ENCODE data around the gene MRPL51.

Gene MRPL51

DNA sequence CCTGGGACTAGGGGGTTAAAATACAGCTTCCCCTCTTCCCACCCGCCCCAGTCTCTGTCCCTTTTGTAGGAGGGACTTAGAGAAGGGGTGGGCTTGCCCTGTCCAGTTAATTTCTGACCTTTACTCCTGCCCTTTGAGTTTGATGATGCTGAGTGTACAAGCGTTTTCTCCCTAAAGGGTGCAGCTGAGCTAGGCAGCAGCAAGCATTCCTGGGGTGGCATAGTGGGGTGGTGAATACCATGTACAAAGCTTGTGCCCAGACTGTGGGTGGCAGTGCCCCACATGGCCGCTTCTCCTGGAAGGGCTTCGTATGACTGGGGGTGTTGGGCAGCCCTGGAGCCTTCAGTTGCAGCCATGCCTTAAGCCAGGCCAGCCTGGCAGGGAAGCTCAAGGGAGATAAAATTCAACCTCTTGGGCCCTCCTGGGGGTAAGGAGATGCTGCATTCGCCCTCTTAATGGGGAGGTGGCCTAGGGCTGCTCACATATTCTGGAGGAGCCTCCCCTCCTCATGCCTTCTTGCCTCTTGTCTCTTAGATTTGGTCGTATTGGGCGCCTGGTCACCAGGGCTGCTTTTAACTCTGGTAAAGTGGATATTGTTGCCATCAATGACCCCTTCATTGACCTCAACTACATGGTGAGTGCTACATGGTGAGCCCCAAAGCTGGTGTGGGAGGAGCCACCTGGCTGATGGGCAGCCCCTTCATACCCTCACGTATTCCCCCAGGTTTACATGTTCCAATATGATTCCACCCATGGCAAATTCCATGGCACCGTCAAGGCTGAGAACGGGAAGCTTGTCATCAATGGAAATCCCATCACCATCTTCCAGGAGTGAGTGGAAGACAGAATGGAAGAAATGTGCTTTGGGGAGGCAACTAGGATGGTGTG, 43.1 kb upstream of the MRPL51 start:
- H3K27ac ChIP-seq (ENCODE audit: low read depth, low read length): peak overlapping the region; percentile 94
- peaks cover 66% of the 10 kb centered on the region for H3K36me3 ChIP-seq (ENCODE audit: control insufficient read depth, insufficient read depth, low read length)
- H3K9me3 ChIP-seq (ENCODE audit: control insufficient read depth, insufficient read depth, low read depth, low read length): no peaks in the 10 kb centered on the region
- peaks cover 36% of the 10 kb centered on the region for H3K4me1 ChIP-seq (ENCODE audit: control insufficient read depth, insufficient read depth, low read length)
- H3K4me3 ChIP-seq (ENCODE audit: low read depth, low read length): peak overlapping the region; percentile 98
- no peaks in the 10 kb centered on the region for H3K27me3 ChIP-seq (ENCODE audit: control insufficient read depth, insufficient read depth, low read length)
- H3K9ac ChIP-seq (ENCODE audit: low read length): peak overlapping the region; percentile 98

DNA sequence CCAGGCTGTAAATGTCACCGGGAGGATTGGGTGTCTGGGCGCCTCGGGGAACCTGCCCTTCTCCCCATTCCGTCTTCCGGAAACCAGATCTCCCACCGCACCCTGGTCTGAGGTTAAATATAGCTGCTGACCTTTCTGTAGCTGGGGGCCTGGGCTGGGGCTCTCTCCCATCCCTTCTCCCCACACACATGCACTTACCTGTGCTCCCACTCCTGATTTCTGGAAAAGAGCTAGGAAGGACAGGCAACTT, 42.6 kb upstream of the MRPL51 start:
- H3K9ac ChIP-seq (ENCODE audit: low read length): peak overlapping the region; percentile 98
- H3K27me3 ChIP-seq (ENCODE audit: control insufficient read depth, insufficient read depth, low read length): no peaks in the 10 kb centered on the region
- peak overlapping the region; percentile 98 for H3K4me3 ChIP-seq (ENCODE audit: low read depth, low read length)
- peak overlapping the region; percentile 94 for H3K27ac ChIP-seq (ENCODE audit: low read depth, low read length)
- H3K36me3 ChIP-seq (ENCODE audit: control insufficient read depth, insufficient read depth, low read length): peaks cover 72% of the 10 kb centered on the region
- peaks cover 30% of the 10 kb centered on the region for H3K4me1 ChIP-seq (ENCODE audit: control insufficient read depth, insufficient read depth, low read length)
- H3K9me3 ChIP-seq (ENCODE audit: control insufficient read depth, insufficient read depth, low read depth, low read length): no peaks in the 10 kb centered on the region

DNA sequence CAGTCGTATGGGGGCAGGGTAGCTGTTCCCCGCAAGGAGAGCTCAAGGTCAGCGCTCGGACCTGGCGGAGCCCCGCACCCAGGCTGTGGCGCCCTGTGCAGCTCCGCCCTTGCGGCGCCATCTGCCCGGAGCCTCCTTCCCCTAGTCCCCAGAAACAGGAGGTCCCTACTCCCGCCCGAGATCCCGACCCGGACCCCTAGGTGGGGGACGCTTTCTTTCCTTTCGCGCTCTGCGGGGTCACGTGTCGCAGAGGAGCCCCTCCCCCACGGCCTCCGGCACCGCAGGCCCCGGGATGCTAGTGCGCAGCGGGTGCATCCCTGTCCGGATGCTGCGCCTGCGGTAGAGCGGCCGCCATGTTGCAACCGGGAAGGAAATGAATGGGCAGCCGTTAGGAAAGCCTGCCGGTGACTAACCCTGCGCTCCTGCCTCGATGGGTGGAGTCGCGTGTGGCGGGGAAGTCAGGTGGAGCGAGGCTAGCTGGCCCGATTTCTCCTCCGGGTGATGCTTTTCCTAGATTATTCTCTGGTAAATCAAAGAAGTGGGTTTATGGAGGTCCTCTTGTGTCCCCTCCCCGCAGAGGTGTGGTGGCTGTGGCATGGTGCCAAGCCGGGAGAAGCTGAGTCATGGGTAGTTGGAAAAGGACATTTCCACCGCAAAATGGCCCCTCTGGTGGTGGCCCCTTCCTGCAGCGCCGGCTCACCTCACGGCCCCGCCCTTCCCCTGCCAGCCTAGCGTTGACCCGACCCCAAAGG, 42.1 kb upstream of the MRPL51 start:
- H3K36me3 ChIP-seq (ENCODE audit: control insufficient read depth, insufficient read depth, low read length): peaks cover 76% of the 10 kb centered on the region
- peak overlapping the region; percentile 98 for H3K4me3 ChIP-seq (ENCODE audit: low read depth, low read length)
- H3K27me3 ChIP-seq (ENCODE audit: control insufficient read depth, insufficient read depth, low read length): no peaks in the 10 kb centered on the region
- H3K4me1 ChIP-seq (ENCODE audit: control insufficient read depth, insufficient read depth, low read length): peaks cover 27% of the 10 kb centered on the region
- peak overlapping the region; percentile 98 for H3K9ac ChIP-seq (ENCODE audit: low read length)
- H3K27ac ChIP-seq (ENCODE audit: low read depth, low read length): peak overlapping the region; percentile 94
- no peaks in the 10 kb centered on the region for H3K9me3 ChIP-seq (ENCODE audit: control insufficient read depth, insufficient read depth, low read depth, low read length)

DNA sequence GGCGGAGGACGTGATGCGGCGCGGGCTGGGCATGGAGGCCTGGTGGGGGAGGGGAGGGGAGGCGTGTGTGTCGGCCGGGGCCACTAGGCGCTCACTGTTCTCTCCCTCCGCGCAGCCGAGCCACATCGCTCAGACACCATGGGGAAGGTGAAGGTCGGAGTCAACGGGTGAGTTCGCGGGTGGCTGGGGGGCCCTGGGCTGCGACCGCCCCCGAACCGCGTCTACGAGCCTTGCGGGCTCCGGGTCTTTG, 41.6 kb upstream of the MRPL51 start:
- H3K9me3 ChIP-seq (ENCODE audit: control insufficient read depth, insufficient read depth, low read depth, low read length): no peaks in the 10 kb centered on the region
- H3K4me3 ChIP-seq (ENCODE audit: low read depth, low read length): peak overlapping the region; percentile 98
- no peaks in the 10 kb centered on the region for H3K27me3 ChIP-seq (ENCODE audit: control insufficient read depth, insufficient read depth, low read length)
- H3K36me3 ChIP-seq (ENCODE audit: control insufficient read depth, insufficient read depth, low read length): peaks cover 76% of the 10 kb centered on the region
- peaks cover 22% of the 10 kb centered on the region for H3K4me1 ChIP-seq (ENCODE audit: control insufficient read depth, insufficient read depth, low read length)
- peak overlapping the region; percentile 98 for H3K9ac ChIP-seq (ENCODE audit: low read length)
- H3K27ac ChIP-seq (ENCODE audit: low read depth, low read length): peak overlapping the region; percentile 94

DNA sequence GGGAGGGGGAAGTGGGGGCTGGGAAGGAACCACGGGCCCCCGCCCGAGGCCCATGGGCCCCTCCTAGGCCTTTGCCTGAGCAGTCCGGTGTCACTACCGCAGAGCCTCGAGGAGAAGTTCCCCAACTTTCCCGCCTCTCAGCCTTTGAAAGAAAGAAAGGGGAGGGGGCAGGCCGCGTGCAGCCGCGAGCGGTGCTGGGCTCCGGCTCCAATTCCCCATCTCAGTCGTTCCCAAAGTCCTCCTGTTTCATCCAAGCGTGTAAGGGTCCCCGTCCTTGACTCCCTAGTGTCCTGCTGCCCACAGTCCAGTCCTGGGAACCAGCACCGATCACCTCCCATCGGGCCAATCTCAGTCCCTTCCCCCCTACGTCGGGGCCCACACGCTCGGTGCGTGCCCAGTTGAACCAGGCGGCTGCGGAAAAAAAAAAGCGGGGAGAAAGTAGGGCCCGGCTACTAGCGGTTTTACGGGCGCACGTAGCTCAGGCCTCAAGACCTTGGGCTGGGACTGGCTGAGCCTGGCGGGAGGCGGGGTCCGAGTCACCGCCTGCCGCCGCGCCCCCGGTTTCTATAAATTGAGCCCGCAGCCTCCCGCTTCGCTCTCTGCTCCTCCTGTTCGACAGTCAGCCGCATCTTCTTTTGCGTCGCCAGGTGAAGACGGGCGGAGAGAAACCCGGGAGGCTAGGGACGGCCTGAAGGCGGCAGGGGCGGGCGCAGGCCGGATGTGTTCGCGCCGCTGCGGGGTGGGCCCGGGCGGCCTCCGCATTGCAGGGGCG, 41.0 kb upstream of the MRPL51 start, which contains the start of gene GAPDH:
Gene GAPDH, plus strand, starts transcription at position 595 of the 772 bp plus-strand sequence. CDS start 316 bp downstream, outside the sequence.
- Histone ChIP-seq H3K4me3 (ENCODE audit: low read depth, low read length) (peak within 1 kb of the TSS; percentile 98), H3K4me1 (ENCODE audit: control insufficient read depth, insufficient read depth, low read length) (peaks cover 20% of the 10 kb centered on the region), H3K27ac (ENCODE audit: low read depth, low read length) (peak within 1 kb of the TSS; percentile 94), H3K27me3 (ENCODE audit: control insufficient read depth, insufficient read depth, low read length) (no peaks in the 10 kb centered on the region), H3K9me3 (ENCODE audit: control insufficient read depth, insufficient read depth, low read depth, low read length) (no peaks in the 10 kb centered on the region), H3K36me3 (ENCODE audit: control insufficient read depth, insufficient read depth, low read length) (peaks cover 76% of the 10 kb centered on the region), H3K9ac (ENCODE audit: low read length) (peak within 1 kb of the TSS; percentile 98)

DNA sequence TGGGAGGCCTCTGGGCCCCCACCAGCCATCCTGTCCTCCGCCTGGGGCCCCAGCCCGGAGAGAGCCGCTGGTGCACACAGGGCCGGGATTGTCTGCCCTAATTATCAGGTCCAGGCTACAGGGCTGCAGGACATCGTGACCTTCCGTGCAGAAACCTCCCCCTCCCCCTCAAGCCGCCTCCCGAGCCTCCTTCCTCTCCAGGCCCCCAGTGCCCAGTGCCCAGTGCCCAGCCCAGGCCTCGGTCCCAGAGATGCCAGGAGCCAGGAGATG, 40.5 kb upstream of the MRPL51 start:
- no peaks in the 10 kb centered on the region for H3K27me3 ChIP-seq (ENCODE audit: control insufficient read depth, insufficient read depth, low read length)
- H3K4me1 ChIP-seq (ENCODE audit: control insufficient read depth, insufficient read depth, low read length): peaks cover 20% of the 10 kb centered on the region
- H3K27ac ChIP-seq (ENCODE audit: low read depth, low read length): peak overlapping the region; percentile 94
- peak overlapping the region; percentile 98 for H3K4me3 ChIP-seq (ENCODE audit: low read depth, low read length)
- peaks cover 76% of the 10 kb centered on the region for H3K36me3 ChIP-seq (ENCODE audit: control insufficient read depth, insufficient read depth, low read length)
- H3K9ac ChIP-seq (ENCODE audit: low read length): peak overlapping the region; percentile 98
- no peaks in the 10 kb centered on the region for H3K9me3 ChIP-seq (ENCODE audit: control insufficient read depth, insufficient read depth, low read depth, low read length)

DNA sequence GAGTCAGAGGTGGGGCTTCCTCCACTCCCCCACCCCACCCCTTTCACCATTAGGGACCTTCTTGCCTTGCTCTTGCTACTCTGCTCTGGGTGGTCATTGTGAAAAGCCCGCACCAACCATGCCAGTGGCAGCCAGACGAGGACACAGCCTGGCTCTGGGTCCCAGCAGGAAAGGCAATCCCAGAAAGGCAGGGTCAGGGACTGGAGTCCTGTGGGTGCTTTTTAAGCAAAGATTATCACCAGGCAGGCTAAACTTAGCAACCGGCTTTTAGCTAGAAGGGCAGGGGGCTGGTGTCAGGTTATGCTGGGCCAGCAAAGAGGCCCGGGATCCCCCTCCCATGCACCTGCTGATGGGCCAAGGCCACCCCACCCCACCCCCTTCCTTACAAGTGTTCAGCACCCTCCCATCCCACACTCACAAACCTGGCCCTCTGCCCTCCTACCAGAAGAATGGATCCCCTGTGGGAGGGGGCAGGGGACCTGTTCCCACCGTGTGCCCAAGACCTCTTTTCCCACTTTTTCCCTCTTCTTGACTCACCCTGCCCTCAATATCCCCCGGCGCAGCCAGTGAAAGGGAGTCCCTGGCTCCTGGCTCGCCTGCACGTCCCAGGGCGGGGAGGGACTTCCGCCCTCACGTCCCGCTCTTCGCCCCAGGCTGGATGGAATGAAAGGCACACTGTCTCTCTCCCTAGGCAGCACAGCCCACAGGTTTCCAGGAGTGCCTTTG, 40.0 kb upstream of the MRPL51 start:
- peaks cover 76% of the 10 kb centered on the region for H3K36me3 ChIP-seq (ENCODE audit: control insufficient read depth, insufficient read depth, low read length)
- H3K4me1 ChIP-seq (ENCODE audit: control insufficient read depth, insufficient read depth, low read length): peaks cover 20% of the 10 kb centered on the region
- peak overlapping the region; percentile 98 for H3K9ac ChIP-seq (ENCODE audit: low read length)
- H3K27me3 ChIP-seq (ENCODE audit: control insufficient read depth, insufficient read depth, low read length): no peaks in the 10 kb centered on the region
- H3K4me3 ChIP-seq (ENCODE audit: low read depth, low read length): peak overlapping the region; percentile 98
- no peaks in the 10 kb centered on the region for H3K9me3 ChIP-seq (ENCODE audit: control insufficient read depth, insufficient read depth, low read depth, low read length)
- peak overlapping the region; percentile 94 for H3K27ac ChIP-seq (ENCODE audit: low read depth, low read length)

DNA sequence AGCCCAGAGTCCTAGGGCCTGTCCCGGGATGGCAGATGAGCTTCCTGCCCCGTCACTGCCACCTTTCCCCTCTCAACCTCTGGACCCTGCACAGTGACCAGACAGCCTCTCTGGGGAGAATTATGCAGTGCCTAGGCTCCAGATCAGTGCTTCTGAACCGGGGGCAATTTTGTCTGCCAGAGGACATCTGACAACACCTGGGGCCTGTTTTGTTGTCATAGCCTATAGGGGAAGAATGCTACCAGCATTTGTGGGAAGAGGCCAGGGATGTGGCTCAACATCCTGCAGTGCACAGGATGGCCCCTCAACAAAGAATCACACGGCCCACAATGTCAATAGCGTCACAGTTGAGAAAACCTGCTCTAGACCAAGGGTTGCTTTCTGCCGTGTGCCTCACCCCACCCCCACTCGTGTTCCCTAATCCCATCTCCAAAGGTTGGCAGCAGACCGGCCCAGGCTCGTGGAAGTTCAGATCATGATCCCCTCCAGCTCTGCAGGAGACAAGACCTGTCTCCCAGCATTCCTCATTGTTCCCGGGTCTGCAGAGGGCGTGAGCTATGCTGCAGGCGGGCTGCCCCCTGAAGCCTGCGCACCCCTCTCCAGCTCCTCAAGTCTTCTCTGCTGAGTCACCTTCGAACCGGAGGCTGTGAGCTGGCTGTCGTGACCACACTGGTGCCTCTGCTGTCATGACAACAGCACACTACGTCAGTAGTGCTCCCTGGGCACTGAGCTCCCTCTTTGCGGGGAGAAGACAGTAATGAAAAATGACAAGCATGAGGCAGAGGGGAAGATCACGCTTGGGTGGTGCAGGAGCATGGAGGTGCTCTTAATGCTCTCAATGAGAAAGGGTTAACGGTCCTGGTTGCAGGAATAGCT, 39.2 kb upstream of the MRPL51 start:
- peak overlapping the region; percentile 98 for H3K9ac ChIP-seq (ENCODE audit: low read length)
- peak overlapping the region; percentile 98 for H3K4me3 ChIP-seq (ENCODE audit: low read depth, low read length)
- peaks cover 20% of the 10 kb centered on the region for H3K4me1 ChIP-seq (ENCODE audit: control insufficient read depth, insufficient read depth, low read length)
- H3K36me3 ChIP-seq (ENCODE audit: control insufficient read depth, insufficient read depth, low read length): peaks cover 76% of the 10 kb centered on the region
- no peaks in the 10 kb centered on the region for H3K9me3 ChIP-seq (ENCODE audit: control insufficient read depth, insufficient read depth, low read depth, low read length)
- no peaks in the 10 kb centered on the region for H3K27me3 ChIP-seq (ENCODE audit: control insufficient read depth, insufficient read depth, low read length)
- H3K27ac ChIP-seq (ENCODE audit: low read depth, low read length): peak overlapping the region; percentile 94; the same call in 1 of the 2 replicates

DNA sequence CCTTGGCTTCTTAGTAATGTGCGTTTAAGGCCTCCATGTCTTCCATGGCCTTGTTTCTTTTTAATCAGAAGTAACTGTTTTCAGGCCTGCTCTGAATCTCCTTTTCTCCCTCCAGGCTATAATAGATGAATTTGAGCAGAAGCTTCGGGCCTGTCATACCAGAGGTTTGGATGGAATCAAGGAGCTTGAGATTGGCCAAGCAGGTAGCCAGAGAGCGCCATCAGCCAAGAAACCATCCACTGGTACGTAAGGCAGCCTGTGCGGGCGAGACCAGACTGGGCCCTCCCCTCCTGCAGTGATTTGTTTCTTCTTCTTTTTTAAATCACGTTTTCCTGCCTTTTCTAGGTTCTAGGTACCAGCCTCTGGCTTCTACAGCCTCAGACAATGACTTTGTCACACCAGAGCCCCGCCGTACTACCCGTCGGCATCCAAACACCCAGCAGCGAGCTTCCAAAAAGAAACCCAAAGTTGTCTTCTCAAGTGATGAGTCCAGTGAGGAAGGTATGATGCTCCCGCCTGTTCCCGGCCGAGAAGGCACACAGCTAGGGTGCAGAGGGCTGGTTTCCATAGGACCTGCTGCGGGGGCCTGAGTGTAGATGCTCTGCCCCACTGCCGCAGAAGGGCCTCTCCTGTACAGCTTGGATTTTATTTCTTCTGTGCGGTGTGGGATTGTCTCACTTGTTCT, 37.7 kb upstream of the MRPL51 start:
- Histone ChIP-seq H3K4me3 (ENCODE audit: low read depth, low read length) (no peak overlapping the region), H3K27me3 (ENCODE audit: control insufficient read depth, insufficient read depth, low read length) (no peaks in the 10 kb centered on the region), H3K9me3 (ENCODE audit: control insufficient read depth, insufficient read depth, low read depth, low read length) (no peaks in the 10 kb centered on the region), H3K4me1 (ENCODE audit: control insufficient read depth, insufficient read depth, low read length) (peaks cover 15% of the 10 kb centered on the region), H3K36me3 (ENCODE audit: control insufficient read depth, insufficient read depth, low read length) (peaks cover 76% of the 10 kb centered on the region), H3K27ac (ENCODE audit: low read depth, low read length) (no peak overlapping the region), H3K9ac (ENCODE audit: low read length) (no peak overlapping the region)

Measured in HUES6 (cell line).